Cardiac fibroblast (primary cell): Measurements from ENCODE around the gene AGBL4.

ENCODE experiments used
- DNase-seq, 2 donors: peaks; one replicate each; pipeline versions ENCODE4 v3.0.0 to v3.0.0-alpha.2; 2010; ENCODE audit warnings: low read depth in 2 of 2
- H3K4me3 ChIP-seq, 2 donors: replicated peaks in 1 of 2; 1 replicate in 1 of 2; 2 replicates in 1 of 2; pipeline ENCODE4 v1.5.1; 2011; ENCODE audit warnings: low read depth in 2 of 2, low read length in 2 of 2, mild to moderate bottlenecking in 2 of 2, moderate library complexity in 1 of 2
- TF ChIP-seq, protein P1 (sequence below): IDR thresholded peaks from one replicate; pipeline ENCODE4 v1.5.1; 2011; ENCODE audit warnings: low read depth, mild to moderate bottlenecking, low read length, inconsistent platforms

AGBL4 gene

GRCh38 chr1:48603222-48603621 lies 1420.5 kb downstream of the AGBL4 start:
- no peak for DNase-seq
- TF ChIP-seq, protein P1, sequence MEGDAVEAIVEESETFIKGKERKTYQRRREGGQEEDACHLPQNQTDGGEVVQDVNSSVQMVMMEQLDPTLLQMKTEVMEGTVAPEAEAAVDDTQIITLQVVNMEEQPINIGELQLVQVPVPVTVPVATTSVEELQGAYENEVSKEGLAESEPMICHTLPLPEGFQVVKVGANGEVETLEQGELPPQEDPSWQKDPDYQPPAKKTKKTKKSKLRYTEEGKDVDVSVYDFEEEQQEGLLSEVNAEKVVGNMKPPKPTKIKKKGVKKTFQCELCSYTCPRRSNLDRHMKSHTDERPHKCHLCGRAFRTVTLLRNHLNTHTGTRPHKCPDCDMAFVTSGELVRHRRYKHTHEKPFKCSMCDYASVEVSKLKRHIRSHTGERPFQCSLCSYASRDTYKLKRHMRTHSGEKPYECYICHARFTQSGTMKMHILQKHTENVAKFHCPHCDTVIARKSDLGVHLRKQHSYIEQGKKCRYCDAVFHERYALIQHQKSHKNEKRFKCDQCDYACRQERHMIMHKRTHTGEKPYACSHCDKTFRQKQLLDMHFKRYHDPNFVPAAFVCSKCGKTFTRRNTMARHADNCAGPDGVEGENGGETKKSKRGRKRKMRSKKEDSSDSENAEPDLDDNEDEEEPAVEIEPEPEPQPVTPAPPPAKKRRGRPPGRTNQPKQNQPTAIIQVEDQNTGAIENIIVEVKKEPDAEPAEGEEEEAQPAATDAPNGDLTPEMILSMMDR = no peak
- no peak overlapping the region for H3K4me3 ChIP-seq

GRCh38 chr1:48602349-48602748 lies 1421.4 kb downstream of the AGBL4 start:
- no peak overlapping the region for H3K4me3 ChIP-seq
- TF ChIP-seq, protein P1 = no peak
- no peak for DNase-seq

- DNase-seq = no peak
- H3K4me3 ChIP-seq = no peak overlapping the region
- TF ChIP-seq, protein P1 = no peak
These were observed 1423.6 kb downstream of the AGBL4 start for GRCh38 chr1:48600182-48600581.

DNA sequence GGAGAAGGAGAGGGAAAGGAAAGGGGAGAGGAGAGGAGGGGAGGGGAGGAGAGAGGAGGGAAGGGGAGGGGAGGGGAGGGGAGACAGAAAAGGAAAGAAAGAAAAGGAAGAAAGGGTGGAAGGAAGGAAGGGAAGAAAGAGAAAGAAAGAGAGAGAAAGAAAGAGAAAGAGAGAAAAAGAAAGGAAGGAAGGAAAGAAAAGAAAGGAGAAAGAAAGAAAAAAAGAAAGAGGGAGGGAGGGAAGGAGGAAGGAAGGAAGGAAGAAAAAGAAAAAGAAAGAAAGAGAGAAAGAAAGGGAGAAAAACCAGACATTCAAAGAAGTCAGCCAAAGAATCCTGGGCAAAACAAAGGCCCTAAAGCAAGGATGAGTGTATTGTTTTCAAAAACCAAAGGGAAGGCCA lies 1426.1 kb downstream of the AGBL4 start:
- TF ChIP-seq, protein P1 = no peak
- no peak for DNase-seq
- H3K4me3 ChIP-seq = no peak overlapping the region

DNA sequence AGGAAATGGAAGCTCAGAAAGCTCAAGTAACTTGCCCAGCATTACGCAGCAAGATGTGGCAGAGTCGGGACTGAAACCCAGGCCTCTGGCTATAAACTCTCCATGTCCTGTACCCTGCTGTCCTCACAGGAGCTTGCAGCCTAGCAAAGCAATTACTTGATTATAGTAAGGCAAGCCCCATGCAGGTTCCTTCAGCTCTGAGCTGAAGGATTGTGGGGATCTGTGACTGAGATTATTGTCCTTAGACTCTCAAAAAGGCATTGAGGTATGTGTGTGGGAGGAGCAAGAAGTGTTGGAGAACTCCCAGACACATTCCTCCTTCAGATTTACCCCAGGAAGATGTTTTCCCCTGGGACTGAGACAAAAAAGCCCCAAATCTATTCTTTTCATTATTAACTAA lies 1427.7 kb downstream of the AGBL4 start:
- peak in 1 of 2 donors; percentile 11 for DNase-seq
- no peak overlapping the region for H3K4me3 ChIP-seq
- TF ChIP-seq, protein P1 = no peak

- no peak for DNase-seq
- H3K4me3 ChIP-seq = no peak overlapping the region
- TF ChIP-seq, protein P1 = no peak
These were observed 1428.1 kb downstream of the AGBL4 start for GRCh38 chr1:48595613-48596012.

GRCh38 chr1:48592330-48592729 lies 1431.4 kb downstream of the AGBL4 start:
- no peak overlapping the region for H3K4me3 ChIP-seq
- TF ChIP-seq, protein P1 = no peak
- no peak for DNase-seq
